Renal pelvis (tissue), 4 donors: ENCODE data around the gene BTBD9. TPM values are rescaled to one million over a fixed set of nuclear protein-coding genes. Genes with fewer than 3 reads are reported as not detected.

ENCODE experiments used
- DNase-seq: peaks from one replicate; pipeline ENCODE4 v3.0.0-alpha.2; 2013
- polyA plus RNA-seq, 3 donors: library from polyadenylated mRNA; unstranded; fragments of 120-200 nt; gene quantifications; one replicate each; pipeline ENCODE4 v1.2.1, GENCODE V29; 2013; ENCODE audit not compliant: insufficient read length in 3 of 3

BTBD9 gene
- polyA plus RNA-seq, 3 donors: 13.7 to 16.9 (median 16.1) TPM

DNA sequence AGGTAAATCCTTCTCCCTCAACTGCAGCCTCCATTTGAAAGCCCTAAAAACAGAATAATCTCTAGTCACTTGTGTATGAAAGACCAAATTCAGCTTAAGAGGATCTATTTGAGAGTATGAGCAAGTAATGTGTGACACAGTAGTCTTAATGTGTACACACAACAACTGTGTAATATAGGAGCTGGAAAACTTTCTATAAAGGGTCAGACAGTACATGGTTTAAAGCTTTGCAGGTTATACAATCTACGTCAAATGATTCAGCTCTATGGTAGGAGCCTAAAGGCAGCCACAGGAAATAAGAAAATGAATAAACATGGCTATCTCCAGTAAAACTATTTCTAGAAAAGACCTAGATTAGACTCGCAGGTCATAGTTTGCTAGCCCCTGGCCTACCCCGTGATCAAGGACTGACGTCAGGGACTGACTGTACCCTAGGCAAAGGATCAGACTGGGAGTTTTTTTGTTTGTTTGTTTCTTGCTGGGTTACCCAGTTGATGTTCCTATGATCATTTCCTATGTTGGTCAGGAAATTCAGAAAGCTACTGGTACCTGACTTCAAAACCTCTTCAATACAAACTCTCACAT lies 39.7 kb downstream of the BTBD9 start:
- DNase-seq: no peak

DNA sequence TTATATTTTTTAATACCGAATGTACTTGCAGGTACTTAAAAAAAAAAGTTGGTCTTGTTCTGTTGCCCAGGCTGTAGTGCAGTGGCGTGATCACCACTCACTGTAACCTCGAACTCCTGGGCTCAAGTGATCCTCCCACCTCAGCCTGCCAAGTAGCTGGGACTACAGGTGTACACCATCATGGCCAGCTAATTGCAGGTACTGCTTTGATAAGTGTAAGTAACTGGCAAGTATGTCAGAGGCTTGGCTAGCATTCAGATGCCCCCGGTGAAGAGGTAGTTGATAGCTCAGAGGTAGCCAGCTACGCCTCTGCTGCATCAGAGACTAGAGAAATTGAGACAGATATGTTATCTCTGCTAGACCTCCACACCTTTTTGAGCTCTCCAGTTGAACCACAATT lies 40.5 kb downstream of the BTBD9 start:
- DNase-seq: no peak

DNA sequence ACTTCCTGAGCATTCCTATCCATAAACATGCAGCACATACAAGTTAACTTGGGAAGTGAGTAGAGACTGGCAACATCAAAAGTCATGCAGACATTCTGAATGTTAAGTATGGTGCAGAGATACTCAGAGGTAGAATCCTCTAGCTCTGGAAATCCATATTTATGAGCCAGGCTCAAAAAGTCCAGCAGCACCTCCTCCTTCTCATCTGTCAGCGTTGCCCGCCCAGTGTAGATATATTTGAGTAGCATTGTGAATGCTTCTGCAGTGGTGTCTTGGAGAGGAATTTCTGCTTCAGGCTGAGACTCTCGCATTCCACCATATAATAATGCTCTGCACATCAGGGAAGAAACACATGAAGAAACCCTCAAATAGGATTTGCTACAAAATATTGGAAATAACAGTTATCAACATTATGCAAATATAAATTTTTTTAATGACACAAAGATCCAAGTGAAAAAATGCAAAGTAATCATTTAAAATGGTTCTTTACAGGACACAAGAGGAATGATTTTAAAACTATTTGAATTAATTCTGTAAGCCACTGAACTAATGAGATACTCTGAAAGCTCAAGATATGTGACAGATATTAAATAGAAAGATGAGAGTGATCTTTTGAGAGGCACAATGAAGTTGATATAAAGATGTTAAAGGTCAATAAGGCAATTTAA lies 45.6 kb downstream of the BTBD9 start:
- no peak for DNase-seq

GRCh38 chr6:38593409-38593808 lies 46.3 kb downstream of the BTBD9 start:
- no peak for DNase-seq

DNA sequence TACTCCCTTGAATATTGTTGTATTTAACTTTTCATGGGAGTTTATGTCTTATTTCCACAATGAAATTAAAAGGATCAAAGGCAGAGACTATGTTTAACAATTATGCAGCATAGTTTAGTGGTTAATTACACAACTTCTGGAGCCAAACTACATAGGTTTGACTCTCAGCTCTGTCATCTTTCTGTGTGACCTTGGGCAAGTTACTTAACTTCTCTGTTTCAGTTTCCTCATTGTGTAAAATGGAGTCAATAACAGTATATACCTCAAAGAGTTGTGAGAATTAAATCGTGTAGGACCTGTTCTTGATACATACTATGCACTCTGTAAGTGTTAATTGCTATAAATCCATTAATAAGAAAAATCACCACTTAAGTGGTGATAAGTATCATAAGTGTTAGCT lies 48.3 kb downstream of the BTBD9 start:
- DNase-seq: no peak

- DNase-seq: no peak
These were observed 50.4 kb downstream of the BTBD9 start for GRCh38 chr6:38589367-38589720.

DNA sequence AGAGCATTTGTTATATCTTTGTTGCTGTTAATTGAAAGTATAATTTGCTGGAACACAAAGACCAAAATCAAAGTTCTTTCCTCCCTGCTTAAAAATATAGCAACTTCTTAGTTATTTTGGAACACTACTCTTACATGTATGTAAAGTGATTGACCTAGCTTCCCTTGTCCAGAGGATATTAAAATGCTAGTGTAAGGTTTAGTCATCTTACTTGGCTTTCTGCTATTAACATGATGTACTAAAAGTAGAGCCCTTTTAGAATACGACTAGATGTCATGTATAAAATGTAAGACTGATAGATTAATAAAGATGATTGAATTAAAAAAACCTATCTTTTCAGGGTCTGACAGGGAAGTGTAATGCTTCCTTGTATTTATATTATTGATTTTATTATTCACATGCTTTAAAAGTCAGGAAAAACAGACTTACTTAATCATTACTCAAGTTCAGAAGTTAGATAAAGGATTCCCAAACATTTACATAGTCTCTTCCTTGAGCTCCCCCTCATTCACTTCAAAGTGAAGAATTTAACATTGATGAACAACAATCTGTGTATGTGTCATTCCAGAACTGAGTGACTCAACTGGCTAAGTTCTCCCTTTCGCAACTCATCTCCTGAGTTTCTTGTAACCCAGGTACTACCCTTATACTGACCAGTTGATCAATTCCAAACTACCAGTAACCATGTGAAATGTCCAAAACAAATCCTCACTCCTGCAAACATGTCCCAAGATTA lies 50.9 kb downstream of the BTBD9 start:
- DNase-seq: no peak

DNA sequence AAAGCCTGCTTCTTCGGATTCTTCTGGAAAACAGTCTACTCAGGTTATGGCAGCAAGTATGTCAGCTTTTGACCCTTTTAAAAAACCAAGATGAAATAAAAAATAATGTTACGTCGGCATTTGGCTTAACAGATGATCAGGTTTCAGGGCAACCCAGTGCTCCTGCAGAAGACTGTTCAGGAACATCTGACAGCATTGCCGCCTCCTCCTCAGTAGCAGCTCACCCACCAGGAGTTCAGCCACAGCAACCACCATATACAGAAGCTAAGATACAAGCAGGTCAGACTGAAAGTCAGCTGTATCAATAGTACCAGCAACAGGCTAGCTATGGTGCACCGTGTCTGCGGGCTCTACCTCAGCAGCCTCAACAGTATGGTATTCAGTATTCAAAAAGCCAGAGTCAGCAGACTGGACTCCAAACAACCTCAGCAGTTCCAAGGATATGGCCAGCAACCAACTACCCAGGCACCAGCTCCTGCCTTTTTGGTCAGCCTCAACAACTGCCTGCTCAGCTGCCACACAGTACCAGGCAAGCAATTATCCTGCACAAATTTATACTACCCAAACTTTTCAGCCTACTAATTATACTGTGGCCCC lies 51.9 kb downstream of the BTBD9 start:
- no peak for DNase-seq

DNA sequence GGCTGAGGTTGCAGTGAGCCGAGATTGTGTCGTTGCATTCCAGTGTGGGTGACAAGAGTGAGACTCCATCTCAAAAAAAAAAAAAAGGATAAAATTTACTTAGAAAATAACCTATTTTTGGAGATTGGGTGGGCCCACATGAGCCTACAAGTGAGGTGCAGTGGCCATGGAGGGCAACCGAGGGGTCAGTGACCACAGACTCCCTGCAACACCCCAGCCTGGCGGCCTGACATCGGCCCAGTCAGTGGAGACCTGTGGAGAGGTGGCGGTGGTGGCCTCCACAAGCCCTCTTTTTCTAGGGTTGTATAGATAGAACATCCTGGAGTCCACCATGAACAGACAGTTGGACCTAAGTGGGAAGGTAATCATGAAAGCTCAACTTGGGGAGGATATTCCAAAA lies 52.7 kb downstream of the BTBD9 start:
- DNase-seq: no peak

DNA sequence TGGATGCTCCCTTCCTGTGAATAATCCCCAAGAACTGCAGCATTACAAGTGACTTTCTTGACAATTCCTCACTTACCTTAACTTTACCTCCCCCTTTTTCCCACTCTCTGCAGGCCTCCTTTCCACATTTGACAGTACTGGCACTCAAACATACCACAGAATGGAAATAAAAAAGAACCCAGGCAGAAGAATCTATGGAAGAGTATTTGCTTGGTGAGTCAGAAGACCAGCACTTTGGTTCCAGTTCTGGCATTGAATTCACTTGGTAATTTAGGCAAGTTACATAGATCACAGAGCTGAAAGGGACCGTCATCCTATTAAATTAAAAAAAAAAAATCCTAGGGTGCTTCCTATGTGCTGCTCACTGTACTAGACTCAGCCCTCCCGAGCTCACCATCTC lies 55.0 kb downstream of the BTBD9 start:
- DNase-seq: no peak

GRCh38 chr6:38583523-38583922 lies 56.2 kb downstream of the BTBD9 start:
- no peak for DNase-seq

DNA sequence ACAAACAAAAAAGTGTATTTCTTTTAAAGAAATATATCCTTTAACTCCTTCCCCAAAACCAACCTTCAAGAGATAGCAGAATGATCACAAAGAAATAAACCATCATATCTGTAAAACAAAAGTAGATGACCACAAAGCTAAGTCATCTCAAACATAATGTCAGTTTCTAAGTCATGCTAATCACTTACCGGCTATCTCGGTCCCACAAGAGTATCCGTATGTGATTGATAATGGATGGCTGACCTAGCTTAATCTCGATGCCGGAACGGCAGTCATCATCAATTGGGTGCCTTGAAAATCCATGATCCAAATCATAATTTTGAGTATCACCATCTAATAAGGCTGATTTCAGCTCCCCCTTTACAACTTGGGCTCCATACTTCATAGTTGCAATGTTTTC lies 59.7 kb downstream of the BTBD9 start:
- DNase-seq: no peak

- DNase-seq: no peak
These were observed 60.6 kb downstream of the BTBD9 start for GRCh38 chr6:38579010-38579628.

GRCh38 chr6:38578075-38578474 lies 61.7 kb downstream of the BTBD9 start:
- DNase-seq: no peak

DNA sequence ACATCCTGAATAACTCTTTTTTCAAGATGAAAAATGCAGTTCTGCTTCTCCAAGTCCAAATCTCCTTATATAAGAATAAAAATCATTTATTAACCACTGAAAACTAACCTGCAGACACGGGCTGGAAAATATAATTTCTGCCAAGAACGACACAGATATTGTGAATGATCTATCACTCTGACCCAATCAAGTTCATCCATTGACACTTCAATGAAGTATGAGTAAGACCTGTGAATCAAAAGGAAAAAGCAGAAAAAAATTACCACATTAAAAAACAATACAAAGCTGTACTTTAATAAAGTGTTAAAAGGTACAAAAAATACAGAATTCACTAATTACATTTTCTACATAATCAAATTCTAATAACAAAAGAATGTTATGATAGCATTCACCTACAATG lies 62.2 kb downstream of the BTBD9 start:
- DNase-seq: no peak

GRCh38 chr6:38573801-38574395 lies 65.8 kb downstream of the BTBD9 start:
- DNase-seq: no peak

DNA sequence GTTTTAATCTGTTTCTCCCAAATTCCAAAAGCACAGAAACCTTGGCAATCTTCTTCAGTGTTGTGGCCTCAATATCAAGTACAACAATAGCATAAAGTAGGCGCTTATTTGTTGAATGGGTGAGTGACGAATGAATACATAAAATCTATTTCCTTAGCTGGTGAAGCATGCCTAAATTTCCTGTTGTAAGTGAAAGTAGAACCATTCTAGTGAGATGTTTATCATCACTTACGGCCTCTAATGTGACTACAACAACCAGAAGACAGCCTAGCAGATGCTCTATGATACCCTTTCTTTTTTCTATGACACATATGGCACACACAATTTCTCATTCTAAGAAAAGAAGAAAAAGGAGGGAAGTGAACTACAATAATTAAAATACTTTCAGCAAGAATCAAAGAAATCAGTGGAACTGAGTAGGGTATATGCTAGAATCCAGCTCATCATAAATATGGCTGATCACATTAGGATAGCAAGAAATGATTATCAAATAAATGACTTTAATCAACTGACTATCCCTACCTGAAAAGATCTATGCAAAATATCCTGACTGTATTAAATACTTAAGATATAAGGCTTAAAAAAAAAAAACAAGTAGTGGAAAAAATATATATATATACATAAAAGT lies 67.4 kb downstream of the BTBD9 start:
- DNase-seq: no peak

DNA sequence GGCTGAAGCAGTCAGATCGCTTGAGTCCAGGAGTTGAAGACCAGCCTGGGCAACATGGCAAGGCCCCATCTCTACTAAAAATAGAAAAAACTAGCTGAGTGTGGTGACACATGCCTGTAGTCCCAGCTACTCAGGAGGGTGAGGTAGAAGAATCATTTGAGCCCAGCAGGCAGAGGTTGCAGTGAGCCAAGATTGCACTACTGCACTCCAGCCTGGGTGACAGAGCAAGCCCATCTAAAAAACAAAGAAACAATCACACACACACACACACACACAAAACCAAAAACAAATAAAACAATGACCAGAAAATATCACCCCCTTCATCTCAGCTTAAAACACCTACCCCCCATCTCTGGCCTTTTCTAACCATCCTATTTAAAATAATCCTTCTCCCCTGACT lies 68.0 kb downstream of the BTBD9 start:
- DNase-seq: no peak

DNA sequence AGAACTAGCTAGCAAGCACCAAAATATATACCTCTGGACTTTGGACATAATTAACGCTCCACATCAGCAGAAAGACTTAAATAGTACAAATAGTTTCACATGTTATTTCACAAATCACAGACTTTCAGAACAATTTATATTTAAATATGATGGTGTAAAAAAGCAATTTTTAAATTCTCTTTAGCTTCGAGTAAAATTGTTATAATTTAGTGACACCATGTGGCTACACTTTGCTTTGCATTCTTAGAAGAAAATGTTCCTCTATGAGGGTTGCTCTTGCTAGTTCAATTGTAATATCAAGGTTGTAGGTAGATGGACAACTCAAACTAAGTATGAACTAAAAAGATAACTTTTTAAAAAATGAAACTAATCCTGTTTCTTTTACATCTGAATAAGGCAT lies 69.0 kb downstream of the BTBD9 start:
- DNase-seq: peak; percentile 9

GRCh38 chr6:38567436-38567835 lies 72.3 kb downstream of the BTBD9 start:
- no peak for DNase-seq

DNA sequence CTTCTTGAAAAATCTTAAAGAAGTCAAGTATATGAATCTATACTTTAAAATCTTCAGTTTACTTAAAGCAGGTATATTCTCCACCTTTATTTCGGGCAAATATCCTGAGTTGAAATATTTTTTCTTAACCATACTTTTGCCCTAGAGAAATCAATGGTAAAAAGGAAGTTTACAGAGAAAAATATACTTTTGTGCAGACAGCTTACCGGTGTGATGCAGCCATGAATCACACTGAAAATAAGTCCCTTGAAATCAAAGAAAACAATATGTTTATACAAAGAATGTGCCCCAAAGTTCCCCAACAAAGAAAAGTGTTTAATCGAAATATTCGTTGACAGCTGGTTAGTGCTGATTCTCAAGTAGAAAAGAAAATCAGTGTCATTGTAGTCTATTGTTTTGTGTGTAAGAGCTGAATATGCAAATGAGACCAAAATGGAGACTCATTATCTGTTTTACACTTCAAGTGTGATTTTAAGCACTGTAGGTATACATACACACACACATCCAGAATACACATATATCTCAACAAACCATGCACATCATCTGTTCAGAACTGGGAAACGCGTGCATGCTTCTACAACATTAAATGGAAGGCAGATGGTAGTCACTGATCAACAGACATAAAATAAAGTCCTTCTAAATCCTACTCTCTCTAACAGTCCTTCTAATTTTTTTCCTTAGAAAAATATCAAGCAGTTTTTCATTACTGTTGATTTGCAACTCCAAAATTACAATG lies 73.3 kb downstream of the BTBD9 start:
- no peak for DNase-seq
